AG10803 (cell line): ENCODE measurements around the gene PEAR1.
"Not testable (repeated sequence)": the region's sequence is repeated elsewhere in the genome, so short reads cannot be mapped to it uniquely, and the experiment has no call there.

Experiments used
- DNase-seq: peaks from one replicate; pipeline ENCODE4 v3.0.0; 2010; ENCODE audit warnings: low read depth
- H3K4me3 ChIP-seq: 2 replicates; pipeline ENCODE4 v1.5.1; 2011; ENCODE audit warnings: mild to moderate bottlenecking, low read length, control low read depth
- TF ChIP-seq, protein P1 (sequence below): conservative IDR thresholded peaks from 2 replicates; pipeline ENCODE4 v1.5.1; 2011; ENCODE audit warnings: mild to moderate bottlenecking, low read length, control low read depth, inconsistent platforms

The PEAR1 gene

DNA sequence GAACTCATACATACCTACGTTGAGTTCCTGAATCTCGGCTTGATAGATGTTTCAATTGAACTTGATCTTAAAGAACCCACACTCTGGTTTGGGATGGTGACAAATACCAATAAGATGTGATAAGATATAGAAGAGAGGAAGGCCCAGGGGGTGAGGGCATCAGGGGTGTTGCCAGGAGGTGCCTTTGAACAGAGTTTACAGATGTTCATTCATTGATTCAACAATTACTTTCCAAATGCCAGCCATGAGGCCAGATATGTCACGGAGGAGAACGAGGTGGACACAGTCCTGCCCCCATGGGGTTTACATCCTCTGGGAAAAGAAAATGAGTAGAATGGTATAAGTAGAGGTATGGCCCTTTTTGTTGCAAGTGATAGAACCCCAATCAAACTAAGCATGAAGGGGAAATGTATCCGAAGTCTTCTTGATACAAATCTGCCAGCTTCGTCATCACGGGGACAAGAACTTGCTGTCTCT lies 27.6 kb downstream of the PEAR1 start:
- no peak overlapping the region for H3K4me3 ChIP-seq
- TF ChIP-seq, protein P1, sequence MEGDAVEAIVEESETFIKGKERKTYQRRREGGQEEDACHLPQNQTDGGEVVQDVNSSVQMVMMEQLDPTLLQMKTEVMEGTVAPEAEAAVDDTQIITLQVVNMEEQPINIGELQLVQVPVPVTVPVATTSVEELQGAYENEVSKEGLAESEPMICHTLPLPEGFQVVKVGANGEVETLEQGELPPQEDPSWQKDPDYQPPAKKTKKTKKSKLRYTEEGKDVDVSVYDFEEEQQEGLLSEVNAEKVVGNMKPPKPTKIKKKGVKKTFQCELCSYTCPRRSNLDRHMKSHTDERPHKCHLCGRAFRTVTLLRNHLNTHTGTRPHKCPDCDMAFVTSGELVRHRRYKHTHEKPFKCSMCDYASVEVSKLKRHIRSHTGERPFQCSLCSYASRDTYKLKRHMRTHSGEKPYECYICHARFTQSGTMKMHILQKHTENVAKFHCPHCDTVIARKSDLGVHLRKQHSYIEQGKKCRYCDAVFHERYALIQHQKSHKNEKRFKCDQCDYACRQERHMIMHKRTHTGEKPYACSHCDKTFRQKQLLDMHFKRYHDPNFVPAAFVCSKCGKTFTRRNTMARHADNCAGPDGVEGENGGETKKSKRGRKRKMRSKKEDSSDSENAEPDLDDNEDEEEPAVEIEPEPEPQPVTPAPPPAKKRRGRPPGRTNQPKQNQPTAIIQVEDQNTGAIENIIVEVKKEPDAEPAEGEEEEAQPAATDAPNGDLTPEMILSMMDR, result no peak
- DNase-seq, result no peak

DNA sequence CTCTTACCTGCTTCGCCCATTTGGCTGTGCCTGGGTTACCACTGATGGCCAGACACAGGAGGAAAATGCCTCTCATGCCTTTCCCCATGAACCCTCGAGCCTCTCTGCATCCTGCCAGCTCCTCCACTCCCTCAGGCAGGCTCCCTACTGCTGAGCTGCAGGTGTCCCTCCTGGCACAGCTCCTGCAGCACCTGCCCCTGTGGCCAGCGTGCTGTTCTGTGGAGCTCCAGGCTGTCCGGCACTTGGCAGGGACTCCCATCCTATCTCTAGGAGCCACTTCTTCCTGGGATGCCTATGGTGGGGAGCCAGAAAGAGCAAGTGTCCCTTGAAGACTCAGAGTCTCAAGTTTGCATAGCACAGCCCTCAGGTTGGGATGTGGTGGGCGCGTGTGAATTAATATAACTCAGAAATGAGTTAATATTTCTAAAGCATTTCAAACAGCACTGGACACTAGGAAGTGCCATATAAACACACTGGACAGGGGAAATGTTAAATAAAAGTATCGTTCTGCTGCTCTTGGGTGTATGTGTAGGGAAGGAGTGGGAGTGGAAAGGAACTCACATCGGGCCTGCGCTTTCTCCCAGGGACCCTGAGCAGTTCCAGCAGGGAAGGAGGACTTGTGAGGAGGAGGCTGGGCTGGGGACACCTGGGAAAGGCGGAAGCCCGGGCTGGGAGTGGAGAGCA lies 29.6 kb downstream of the PEAR1 start:
- TF ChIP-seq, protein P1, result no peak
- no peak overlapping the region for H3K4me3 ChIP-seq
- no peak for DNase-seq

DNA sequence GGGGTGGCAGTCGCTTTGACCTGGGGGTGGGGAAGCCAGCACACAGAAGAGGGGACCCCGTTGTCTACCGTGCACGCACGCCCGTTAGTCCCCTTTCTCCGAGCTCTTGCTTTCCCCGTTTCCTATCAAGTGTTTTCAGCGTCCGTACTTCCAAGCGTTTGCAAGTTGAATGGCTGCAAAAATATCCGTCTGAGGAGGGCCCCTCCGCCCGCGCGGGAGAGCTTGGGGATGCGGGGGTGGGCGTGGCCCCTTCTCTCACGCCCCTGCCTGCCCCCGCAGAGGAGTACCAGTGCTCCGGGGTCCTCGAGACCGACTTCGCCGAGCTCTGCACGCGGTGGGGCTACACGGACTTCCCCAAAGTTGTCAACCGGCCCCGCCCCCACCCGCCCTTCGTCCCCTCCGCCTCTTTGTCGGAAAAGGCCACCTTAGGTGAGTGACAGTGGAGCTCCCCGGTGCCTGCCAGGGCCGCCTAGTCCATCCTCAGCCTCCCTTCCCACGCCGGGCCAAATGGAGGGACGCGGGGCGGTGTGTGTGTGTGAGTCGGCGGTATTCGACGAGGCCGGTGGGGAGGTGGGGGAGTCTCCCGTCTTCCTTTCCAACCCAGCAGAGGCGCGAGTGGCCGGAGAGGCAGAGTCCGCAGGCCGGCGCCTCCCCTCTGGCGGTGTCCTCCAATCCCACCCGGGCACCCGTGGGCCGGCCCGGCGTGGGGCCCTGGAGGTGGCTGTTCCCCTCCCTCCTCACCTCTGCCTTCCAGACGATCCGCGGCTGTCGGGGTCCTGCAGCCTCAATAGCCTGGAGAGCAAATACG lies 30.4 kb downstream of the PEAR1 start:
- DNase-seq, result no peak
- no peak overlapping the region for H3K4me3 ChIP-seq
- TF ChIP-seq, protein P1, result no peak

DNA sequence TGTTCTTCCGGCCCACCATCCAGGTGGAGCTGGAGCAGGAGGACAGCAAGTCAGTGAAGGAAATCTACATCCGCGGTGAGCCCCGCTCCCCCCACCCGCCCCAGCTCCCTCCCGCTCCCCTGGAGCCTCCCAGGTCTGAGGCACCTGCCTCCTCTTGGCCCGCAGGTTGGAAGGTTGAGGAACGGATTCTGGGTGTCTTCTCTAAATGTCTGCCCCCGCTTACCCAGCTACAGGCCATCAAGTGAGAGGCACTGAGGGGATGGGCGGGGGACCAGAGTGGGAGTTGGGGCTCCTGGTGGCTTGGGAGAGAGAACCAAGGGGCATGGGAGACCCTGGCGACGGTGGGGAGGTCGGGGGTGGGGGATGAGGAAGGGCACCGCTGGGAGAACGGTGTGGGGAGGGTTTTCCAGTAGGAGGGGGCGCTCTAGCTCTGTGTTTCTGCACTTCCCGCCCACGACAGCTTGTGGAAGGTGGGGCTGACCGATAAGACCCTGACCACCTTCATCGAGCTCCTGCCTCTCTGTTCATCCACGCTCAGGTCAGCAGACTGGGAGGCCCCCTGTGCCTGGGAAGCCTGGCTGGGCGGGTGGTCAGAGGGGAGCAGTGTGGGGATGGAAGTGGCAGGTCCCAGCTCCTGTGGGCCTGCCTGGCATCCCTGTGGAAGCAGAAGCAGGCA lies 31.1 kb downstream of the PEAR1 start:
- no peak for DNase-seq
- H3K4me3 ChIP-seq, result no peak overlapping the region

DNA sequence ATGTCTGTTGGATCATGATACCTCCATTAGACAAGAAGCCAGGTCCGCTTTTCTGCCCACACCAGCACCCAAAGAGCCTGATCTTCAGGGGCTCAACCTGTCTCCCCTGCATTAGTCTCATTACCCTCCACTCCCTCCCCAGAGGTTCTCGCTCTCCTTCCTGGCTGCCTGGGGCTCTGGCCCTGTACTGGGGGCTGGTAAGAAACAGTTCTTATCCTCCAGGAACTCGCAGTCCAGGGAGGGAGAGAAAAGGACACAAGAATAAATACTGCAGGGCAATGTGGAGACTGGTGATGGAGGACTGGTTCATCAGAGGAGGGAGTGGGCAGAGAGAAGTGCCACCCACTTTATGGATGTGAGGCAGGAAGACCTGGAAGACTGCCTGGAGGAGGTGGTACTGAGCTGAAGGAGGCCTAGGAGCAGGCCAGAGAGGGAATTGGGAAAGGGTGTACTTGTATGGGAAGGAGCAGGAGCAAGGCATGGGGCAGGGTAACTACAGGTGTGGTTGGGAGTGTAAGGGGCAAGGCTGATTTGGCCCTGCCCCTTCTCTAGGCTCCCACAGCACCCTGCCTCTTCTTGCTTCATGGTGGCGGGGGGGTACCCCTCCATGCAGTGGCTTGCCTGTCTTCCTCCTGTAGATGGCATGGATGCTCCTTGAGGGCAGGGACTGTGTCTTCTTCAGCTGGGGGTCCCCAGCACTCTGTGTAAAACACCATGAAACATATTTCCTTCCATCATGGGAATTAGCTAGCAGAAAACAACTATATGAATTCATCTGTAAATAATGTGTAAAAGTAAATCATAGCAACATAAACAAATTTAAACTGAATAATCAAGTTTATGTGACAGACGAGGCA lies 31.9 kb downstream of the PEAR1 start:
- no peak overlapping the region for H3K4me3 ChIP-seq
- no peak for DNase-seq
- TF ChIP-seq, protein P1, result no peak

More for the DNA sequence above, 31.1 kb downstream of the PEAR1 start:
- TF ChIP-seq, protein P1, result no peak

DNA sequence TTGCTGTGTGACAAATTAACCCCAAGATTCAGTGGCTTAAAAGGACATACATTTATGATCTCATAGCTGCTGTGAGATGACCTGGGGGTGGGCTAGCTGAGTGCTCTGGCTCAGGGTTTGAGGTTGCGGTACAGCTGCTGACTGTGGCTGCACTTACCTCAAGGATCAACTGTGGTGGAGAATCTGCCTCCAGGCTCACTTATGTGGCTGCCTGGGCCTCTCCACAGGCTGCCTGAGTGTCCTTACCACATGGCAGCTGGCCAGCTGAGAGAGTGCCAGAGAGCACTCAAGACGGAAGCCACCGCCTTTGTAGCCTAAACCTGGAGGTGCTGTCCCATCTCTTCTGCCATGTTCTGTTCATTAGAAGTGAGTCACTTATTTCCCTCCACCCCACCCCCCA lies 32.7 kb downstream of the PEAR1 start:
- DNase-seq, result peak; percentile 56
- TF ChIP-seq, protein P1, result no peak
- H3K4me3 ChIP-seq, result no peak overlapping the region

DNA sequence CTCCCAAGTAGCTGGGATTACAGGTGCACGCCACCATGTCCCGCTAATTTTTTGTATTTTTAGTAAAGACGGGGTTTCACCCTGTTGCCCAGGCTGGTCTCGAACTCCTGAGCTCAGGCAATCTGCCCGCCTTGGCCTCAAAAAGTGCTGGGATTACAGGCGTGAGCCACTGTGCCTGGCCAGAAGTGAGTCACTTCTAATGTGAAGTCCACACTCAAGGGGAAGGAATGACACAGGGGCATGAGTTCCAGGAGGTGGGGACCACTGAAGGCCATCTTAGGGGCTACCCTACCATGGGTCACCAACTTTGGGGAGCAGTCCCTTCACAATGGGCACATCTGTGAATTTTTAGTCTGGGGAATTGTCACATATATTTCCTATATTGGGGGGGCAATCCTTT lies 33.2 kb downstream of the PEAR1 start:
- not testable (repeated sequence) for H3K4me3 ChIP-seq, DNase-seq
